PC-3 (cell line): ENCODE results near the gene MN1.

Experiments used
- CTCF ChIP-seq: fragments of 300-600 bp; sonication (generic); conservative IDR thresholded peaks from 2 replicates; pipeline ENCODE4 v1.5.1; 2017; ENCODE audit warnings: antibody characterized with exemption, low read depth, mild to moderate bottlenecking, low read length
- EZH2phosphoT487 ChIP-seq: fragments of 300-600 bp; sonication (generic); IDR thresholded peaks from 2 replicates; pipeline ENCODE4 v1.6.1; 2018; ENCODE audit warnings: mild to moderate bottlenecking, antibody characterized with exemption, low read length, borderline replicate concordance

DNA sequence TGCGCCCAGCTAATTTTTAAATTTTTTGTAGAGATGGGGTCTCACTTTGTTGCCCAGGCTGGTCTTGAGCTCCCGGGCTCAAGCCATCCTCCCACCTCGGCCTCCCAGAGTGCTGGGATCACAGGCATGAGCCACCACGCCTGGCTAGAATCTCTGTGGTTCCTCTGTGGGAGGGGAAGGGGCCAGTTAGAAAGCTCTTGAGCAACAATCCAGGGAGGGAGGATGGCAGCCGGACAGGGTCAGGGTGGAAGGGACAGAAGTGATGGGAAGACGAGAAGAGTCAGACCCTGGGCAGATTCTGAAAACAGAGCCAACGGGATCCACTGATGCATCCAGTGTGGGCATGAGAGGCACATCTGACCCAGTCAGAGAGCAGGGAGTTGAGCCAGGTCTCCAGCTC is 38.9 kb upstream of the MN1 start:
- no peak for TF ChIP-seq CTCF
- TF ChIP-seq EZH2phosphoT487: no peak
